Measurements from ENCODE around the gene SYNE3.

The SYNE3 gene

DNA sequence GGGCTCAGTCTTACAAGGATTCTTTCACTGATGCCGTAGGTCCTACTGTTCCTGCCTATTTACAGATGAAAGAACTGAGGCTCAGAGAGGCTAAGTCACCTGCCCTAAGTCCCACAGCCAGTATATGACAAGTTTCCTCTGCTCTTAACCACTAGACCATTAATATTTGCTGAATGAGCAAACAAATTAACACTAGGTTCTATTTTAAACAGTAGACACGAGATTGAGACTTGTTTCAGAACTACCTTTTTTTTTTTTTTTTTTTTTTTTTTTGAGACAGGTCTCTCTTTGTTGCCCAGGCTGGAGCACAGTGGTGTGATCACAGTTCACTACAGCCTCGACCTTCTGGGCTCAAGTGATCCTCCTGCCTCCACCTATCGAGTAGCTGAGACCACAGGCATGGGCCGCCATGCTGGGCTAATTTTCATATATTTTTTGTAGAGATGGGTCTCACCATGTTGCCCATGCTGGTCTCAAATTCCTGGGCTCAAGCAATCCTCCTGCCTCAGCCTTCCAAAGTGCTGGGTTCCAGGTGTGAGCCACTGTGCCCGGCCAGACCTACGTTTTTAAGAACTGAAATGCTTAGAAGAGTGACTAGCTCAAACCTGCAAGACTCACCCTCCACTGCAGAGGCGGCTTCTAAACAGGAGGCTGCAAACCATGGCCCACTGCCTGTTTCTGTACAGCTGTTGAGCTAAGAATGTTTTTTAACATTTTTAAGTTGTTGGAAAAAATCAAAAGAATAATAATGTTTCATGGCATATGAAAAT is 12.9 kb downstream of the SYNE3 start:
- no peak for DNase-seq

DNA sequence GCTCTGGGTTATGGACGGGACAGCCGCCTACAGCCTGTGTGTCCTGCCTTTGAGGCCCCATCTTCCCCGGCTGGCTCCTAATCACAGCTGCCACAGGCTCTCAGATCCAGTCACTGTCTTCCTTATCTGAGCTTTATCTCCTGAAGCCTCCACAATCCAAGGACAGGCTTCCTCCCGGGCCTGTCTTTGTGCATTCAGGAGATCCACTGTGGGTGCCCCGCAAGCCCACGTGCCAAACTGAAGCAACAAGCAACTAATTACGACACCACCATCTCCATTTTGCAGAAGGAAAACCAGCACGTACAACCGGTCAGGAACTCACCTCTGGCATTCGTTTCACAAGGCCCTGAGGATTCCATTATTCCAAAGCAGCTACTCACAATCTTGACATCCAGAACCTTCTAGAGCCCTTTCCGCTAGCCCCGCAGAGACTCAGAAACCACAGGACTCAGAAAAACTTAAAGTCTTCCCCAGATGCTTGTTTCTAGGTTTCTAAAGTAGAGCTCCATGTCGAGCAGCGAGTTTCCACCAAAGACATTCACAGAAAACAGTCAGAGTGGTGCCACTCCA is 14.0 kb downstream of the SYNE3 start:
- DNase-seq: no peak

DNA sequence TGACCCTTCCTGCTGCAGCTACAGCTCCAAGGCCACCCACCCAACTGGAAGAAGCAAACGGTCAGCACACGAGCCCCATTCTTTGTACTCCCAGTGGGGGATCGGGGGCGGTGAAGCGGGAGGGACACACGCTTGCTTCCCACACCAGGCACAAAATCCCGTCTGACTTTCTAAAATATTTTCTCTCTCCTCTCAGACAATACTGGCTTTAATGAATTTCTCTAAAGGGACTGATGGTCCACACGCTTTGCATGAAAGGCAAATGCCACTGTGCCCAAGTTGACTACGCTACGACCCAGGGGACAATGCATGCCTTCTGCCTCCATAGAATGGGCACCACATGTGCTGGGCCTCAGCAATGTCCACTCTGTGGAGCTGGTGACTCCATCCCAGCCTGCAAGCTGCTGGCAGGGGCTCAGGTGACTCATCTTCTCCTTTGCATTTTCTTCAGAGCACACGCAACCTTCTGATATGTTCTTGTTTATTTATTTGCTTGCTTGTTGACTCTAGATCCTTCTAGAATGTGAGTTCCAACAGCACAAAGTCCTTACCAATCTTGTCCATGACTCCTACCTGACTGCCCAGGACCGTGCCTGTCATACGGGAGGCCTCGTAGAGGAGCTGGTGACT is 15.6 kb downstream of the SYNE3 start:
- no peak for DNase-seq

DNA sequence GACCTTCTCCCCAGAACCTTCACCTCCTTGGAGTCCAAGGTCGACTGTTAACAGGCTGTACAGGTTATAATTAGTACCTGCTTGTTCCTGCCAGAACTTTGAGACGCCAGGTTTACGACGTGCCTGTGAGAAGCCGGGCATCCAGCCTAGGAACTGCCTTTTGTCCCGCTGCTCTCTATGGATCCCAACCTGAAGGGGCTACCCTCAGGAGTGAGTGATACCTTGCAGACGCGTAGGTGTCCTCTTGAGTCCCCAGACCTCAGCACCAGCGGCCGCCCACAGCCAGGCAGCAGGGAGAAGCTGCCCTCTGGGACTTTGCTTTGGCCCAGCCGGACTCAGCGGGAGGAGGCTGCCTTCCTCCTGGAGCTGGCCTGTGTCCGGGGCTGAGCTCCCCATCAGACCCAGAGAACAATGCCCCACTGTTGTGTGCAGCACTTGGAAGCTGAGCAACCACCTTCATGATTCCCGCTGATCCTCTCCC is 16.2 kb downstream of the SYNE3 start:
- DNase-seq: no peak

DNA sequence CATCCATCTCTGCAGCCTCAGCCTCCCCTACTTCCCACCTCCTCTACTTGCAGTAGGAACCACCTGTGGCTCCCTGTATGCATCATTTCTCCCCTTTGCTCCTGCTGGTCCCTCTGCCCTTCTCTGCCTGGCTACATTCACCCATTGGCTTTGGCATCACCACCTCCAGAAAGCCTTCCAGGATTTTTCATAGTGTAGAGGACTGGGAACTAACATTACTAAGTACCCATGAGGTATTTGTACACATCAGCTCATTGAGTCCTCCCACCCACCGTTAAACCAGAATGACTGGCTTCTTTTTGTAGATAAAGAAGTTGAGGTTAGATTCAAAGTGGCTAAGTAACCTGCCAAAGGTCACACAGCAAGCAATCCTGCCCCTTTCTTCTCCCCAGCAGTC is 17.1 kb downstream of the SYNE3 start:
- DNase-seq: no peak

DNA sequence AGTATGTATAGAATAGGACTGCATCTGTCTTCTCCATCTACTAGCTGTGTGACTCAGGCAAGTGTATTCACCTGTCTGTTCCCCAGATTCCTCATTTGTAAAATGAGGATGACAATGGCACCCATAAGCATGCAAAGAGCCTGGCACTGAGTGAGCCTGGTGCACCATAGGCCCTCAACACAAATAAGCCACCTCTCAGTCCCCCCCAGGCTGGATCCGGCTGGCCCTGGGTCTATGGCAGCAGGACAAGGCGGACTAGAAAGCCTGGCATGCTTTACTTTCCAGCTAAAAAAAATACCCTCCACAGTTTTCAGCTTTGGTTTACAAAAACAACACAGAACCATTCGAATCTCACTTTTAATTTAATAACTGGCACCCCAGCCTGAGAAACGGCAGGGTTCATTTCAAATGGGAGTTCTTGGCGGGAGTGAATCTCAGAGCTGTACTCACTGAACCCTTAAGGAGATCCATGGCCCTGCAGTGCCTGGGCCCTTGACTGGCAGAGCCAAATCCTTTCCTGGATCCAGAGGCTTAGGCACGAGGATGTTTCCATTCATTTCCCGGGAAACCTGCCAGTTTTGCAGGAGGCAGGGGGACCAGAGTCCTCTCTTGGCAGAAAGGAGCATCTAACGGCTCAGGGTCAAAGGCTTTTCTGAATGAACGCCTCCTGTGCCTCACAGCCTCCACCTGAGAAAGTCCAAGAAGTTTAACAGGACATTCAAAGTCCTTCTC is 17.7 kb downstream of the SYNE3 start:
- DNase-seq: peak; percentile 52

DNA sequence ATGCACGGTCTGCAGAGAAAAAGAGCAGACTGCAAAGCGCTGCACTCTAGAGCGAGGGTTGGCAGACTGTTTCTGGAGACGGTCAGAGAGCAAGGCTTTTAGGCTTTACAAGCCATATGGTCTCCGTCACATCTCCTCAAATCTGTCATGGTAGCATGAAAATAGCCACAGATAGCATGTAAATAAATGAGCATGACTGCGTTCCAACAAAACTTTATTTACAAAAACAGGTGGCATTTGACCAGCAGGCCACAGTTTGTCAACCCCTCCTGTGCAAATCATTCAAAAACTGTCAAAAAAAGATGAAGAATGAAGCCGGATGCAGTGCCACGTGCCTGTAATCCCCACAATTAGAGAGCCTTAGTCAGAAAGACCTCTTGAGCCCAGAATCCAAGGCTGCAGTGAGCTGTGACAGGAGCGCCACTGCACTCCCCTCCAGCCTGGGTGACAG is 18.9 kb downstream of the SYNE3 start:
- DNase-seq: peak; percentile 76

DNA sequence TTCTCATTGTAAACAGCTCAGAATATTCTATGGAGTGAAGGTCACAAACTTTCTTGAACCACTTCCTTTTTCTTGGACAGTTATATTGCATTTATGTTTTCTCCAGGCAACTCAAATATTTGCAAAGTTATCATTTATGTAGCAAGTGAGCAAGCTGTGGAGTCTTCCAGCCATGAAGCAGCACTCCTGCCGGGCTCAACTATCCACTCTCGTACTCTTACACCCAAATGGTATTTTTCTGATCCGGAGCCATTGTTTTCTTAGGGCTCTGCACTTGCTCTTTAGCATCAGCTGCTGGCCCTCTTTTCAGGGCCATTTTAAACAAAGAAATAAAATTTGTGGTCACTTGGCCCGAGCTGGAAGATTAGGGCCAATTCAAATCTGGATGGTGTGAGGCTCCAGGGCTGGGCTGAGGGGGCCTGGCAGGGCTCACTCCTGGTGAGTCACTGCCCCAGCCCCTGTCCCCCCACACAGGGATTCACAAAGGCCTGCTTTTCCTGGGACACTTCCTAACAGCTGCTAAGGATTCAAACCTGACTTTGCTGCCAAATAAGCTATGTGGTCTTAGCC is 19.7 kb downstream of the SYNE3 start:
- peak; percentile 22 for DNase-seq

DNA sequence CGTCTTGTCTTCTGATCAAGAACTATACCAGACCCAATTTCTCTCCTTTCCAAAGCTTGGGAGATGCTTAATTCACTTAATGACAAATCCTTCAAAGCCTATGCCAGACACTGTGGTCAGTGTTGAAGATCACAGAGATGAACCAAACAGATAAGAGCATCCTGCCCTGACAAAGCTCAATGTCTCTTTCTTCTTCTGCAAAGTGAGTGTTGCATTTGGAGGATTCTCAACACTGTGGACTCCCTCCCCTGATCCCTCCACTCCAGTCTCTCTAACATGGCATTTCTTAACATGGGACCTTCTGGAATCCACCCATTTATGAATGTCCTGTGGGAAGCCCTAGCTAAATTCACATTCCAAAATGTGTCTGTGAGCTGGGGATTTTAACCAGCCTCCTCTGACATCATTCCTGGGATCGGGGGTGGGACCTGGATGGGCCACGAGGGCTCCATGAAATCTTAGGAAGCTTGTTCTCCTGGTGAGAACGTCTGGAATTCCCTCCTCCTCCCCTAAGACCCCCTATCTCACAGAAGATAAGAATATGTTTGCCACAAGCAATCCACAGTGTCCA is 20.3 kb downstream of the SYNE3 start:
- no peak for DNase-seq

DNA sequence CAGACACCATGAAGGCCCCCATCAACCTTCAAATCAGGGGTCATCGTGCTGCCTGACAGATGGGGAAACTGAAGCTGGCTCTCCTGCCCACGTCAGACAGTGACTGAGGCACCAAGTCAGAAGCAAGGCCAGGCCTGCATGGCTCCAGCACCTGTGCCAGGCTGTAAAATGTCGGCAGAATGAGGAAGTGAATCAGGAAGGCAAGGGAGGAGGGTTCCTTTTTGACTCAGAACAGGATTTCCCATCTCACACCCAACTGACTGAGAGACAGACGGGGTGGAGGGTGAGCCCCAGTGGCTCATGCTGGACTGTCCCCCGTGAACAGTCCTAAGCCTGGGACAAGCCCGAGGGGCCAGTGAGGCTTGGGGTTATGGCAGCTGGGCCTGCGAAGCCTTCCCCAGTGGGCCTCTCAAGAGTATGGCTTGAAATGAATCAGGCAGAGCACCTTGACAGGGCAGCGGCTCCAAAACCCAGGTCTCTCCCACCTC is 20.9 kb downstream of the SYNE3 start:
- no peak for DNase-seq

DNA sequence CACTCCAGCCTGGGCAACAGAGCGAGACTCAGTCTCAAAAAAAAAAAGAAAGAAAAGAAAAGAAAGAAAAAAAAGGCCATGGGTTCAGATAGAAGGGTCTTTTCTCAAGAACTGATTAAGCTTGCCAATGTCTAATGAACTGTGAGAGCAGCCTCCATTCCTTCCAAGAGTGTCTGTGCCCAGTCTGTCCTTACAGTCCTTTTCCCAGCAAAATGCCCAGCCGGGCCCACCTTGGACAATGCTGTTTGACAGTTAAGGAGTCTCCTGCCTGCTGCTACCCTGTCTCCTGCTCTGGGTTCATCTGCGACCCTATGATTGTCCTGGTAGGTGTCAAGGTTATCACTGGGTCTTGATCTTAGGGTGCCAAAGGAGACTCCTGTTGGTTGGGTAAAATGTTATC is 21.4 kb downstream of the SYNE3 start:
- no peak for DNase-seq

DNA sequence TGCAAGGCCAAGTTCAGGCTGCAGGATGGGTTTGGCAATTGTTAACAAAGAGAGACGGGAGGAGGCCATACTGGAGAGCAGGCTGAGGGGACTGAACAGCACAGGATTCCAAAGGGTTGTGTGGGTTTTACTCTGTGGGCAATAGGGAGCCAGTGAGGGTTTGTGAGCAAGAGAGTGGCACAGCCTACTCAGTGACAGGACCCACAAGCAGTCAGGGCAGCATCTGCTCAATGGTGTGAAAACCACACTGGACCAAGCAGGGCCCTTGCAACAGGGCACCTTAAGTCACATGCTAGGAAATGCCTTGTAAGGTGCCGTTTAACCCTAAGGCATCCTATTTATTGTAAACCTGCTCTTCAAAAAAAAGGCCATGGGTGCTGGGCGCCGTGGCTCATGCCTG is 22.0 kb downstream of the SYNE3 start:
- DNase-seq: no peak

DNA sequence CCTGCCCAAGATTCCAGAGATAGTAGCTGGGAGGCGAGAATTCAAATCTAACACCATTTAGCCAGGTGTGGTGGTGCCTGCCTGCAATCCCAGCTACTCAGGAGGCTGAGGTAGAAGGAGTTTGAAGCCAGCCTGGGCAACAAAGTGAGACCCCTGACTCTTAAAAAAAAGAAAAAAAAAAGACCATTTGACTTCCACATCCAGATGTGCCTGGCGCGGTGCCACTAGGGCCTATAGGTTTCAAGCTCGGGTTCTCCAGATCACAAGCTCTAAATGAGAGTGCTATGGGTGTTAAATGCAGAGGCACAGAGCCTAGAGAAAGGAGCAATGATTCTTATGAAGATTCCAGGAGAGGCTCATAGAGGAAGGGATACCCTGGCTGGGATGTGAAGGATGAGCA is 22.5 kb downstream of the SYNE3 start:
- DNase-seq: no peak

DNA sequence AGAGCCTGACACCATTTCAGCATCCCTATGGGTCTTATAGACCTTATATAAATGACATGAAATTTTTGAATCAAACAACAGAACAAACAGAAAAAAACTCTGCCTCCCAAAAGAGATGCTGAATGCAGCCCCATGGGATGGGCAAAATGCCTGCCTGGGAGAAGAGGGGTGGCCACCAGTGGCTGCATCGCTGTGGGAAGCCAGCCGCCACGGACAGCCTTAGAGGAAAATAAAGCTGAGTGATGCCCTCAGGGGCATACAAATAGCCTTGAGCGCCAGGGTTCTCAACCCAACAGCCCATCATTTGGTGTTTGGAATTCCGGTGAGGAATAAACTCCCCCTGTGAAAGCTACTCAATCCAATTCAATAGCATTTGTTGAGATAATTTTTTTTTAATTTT is 22.9 kb downstream of the SYNE3 start:
- DNase-seq: no peak

DNA sequence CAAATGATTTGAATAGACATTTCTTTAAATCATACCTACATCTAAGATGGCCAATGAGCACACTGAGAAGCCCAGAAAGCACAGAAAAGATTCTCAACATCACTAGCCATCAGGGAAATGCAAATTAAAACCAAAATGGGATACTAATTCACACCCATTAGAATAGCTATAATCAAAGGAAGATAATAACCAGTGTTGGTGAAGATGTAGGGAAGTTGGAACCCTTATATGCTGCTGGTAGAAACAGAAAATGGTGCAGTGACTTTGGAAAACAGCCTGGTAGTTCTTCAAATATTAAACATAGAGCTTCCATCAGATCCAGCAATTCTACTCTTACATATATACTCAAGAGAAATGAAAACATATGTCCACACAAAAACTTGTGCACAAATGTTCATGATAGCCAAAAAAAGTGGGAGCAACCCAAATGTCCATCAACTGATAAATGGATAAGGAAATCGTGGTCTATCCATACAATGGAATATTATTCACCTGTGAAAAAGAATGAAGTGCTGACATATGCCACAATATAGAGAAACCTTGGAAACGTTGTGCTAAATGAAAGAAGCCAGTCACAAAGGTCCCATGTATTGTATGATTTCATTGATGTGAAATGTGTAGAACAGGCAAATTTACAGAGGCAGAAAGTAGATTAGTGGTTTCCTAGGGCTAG is 24.4 kb downstream of the SYNE3 start:
- no peak for DNase-seq

DNA sequence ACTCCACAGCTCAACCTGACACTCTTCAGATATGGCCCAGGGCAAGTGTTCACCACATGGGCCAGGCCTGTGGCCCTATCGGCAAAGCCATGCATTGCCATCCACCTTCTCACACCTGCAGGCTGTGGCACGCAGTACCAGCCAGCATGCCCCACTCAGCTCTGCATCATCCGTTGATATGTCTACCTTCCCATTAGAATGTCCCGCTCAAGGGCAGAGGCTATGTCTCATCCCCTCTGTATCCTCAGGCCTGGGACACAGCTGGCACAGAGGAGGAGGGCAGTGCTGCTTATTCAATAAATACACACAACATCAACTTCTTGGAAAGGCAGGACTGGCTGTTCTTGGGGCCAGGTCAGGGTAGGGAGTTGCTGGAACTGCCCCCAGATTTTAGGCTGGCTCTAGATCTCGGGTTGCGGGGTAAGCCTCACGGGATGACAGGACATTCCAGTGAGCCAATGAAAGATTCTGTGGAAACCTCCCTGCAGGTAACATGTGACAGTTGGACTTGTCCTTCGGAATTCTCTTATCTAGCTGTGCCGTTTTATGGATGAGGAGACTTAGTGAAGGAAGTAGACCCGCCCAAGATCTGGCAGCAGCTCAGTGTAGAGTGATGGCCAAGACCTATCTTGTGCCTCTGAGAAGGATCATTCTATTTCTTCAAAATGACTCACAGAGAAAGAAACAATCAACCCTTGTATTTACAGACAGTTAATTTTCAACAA is 25.6 kb downstream of the SYNE3 start:
- no peak for DNase-seq

DNA sequence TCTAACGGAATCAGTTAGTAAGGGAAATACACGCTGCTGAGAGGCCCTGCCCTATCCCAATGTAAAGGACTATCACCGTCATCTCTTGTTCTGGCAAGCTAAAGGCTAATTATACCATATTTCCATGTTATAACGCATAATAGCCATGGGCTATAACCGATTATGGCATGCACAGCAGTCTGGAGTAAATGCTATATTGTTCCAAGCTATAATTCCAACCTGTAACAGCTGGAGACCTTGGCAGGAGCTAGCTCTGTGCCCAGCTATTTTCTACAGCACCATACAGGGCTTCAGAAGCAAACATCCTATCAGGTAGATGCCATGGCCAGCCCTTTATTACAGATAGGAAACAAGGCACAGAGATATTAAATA is 26.3 kb downstream of the SYNE3 start:
- DNase-seq: no peak

DNA sequence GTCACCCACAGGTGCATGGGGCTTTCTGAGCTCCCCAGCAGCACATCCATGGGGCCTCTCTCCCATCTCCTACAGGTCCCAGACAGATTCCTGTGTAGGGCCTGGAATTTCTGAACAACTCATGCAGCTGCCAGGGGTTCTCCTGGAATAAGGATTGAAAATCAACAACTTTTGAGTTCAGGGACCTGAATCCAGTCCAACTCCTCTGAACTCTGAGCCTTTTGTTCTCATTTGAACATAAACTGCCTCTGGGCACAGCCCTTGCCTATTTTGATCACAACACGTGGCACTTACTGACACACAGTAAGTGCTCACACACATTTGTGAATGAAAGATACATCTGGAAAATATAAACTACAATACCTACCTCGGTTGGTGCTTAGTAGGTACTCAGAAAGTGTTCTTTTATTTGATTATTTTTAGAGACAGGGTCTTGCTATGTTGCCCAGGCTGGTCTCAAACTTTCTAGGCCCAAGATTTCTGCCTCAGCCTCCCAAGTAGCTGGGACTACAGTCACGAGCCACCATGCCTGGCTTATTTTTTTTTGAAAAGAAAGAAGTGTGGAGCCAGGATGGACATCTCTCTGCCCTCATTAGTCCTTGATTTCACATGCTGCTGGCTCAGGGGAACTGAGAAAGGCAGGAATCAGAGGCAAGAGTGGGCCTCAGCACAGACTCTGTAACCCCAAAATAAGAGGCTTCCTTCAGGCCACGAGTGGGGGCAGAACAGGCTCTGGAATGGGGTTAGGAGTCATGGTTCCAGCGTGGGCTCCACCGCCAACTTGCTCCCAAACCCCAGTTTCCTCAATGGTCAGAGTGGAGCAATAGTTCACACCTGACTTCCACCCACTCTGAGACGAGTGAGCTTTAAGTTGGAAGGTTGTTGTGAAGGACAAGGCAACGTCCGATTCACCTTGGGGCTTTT is 27.0 kb downstream of the SYNE3 start:
- DNase-seq: no peak

DNA sequence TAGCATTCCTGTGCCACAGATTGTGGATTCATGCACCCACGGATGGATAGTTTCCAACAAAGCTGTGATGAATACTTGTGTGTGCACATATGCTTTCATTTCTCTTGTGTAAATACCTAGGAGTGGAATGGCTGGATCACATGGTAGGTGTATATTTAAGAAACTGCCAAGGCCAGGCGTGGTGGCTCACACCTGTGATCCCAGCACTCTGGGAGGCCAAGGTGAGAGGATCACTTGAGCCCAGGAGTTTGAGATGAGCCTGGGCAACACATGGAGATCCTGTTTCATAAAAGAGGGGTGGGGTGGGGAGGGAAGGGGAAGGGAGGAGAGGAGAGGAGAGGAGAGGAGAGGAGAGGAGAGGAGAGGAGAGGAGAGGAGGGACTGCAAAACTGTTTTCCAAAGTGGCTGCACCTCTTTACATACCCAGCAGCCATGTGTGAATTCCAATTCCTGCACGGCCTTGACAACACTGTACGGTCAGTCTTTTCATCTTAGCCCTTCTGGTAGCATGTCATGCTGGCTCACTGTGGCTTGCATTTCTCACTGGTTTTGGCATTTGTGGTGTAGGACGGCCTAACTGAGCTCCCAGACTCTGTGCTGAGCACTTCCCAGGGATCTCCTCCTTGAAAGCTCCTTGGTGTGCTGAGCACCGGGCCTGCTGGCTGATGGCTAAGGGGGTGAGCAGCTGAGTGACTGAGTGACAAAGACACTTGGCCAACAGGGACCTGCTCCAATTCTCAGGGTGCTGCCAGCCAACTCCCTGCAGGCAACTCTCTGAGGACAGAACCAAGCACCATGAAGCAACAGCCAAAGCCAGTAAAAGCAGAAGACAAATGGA is 27.9 kb downstream of the SYNE3 start:
- no peak for DNase-seq

Data from NCI-H1694 treated with DMSO at 0.1 percent for 48 hours (cell line).